ENCODE measurements around the gene PGAM1. TPM values are rescaled to one million over a fixed set of nuclear protein-coding genes. Genes with fewer than 3 reads are reported as not detected.

Gene PGAM1
- total RNA-seq, 1 donor from 2014 or later, result 706 TPM

GRCh38 chr10:97445357-97445721 lies 19.3 kb downstream of the PGAM1 start:
- Mint-ChIP-seq H3K27me3 (ENCODE audit: low read depth, unreplicated experiment) (no peaks in the 10 kb centered on the region), H3K4me1 (ENCODE audit: low read depth, unreplicated experiment) (peaks cover 23% of the 10 kb centered on the region), H3K27ac (ENCODE audit: unreplicated experiment) (peak overlapping the region; percentile 77), H3K9me3 (ENCODE audit: unreplicated experiment) (no peaks in the 10 kb centered on the region), H3K36me3 (ENCODE audit: low read depth, unreplicated experiment) (peaks cover 2% of the 10 kb centered on the region), H3K4me3 (ENCODE audit: unreplicated experiment) (peak overlapping the region; percentile 94)
- peak overlapping the region; percentile 92 for H2AFZ ChIP-seq (ENCODE audit: low read depth, low read length)
- peak overlapping the region; percentile 99 for H3K4me3 ChIP-seq (ENCODE audit: insufficient read depth, low read depth, low read length)
- H3K36me3 ChIP-seq (ENCODE audit: insufficient read depth, low read length), result peaks cover 14% of the 10 kb centered on the region
- DNase-seq (ENCODE audit: low read depth) (no peak), FAIRE-seq (no peak)
- H3K79me2 ChIP-seq (ENCODE audit: insufficient read depth, low read length), result peaks cover 64% of the 10 kb centered on the region
- H3K27ac ChIP-seq (ENCODE audit: low read depth, low read length), result peak overlapping the region; percentile 59
- H3K9me3 ChIP-seq (ENCODE audit: insufficient read depth, low read depth, low read length), result no peaks in the 10 kb centered on the region
- H3K4me1 ChIP-seq (ENCODE audit: insufficient read depth, low read length), result peaks cover 18% of the 10 kb centered on the region
- no peaks in the 10 kb centered on the region for H3K27me3 ChIP-seq (ENCODE audit: insufficient read depth, low read length)
- H4K20me1 ChIP-seq (ENCODE audit: insufficient read depth, low read length), result peaks cover 32% of the 10 kb centered on the region
- peak overlapping the region; percentile 92 for H3K4me2 ChIP-seq (ENCODE audit: low read length)
- H3K9ac ChIP-seq (ENCODE audit: low read length), result peak overlapping the region; percentile 94
- TF ChIP-seq EZH2 (IDR thresholded peaks at IDR 0.05; ENCODE audit: insufficient read depth, low read length) (no peak), CTCF (IDR thresholded peaks at IDR 0.05; ENCODE audit: insufficient read depth, low read depth, low read length) (no peak)

- Mint-ChIP-seq H3K27ac (ENCODE audit: unreplicated experiment) (peak within 1 kb of the TSS; percentile 77), H3K36me3 (ENCODE audit: low read depth, unreplicated experiment) (peaks cover 2% of the 10 kb centered on the region), H3K4me3 (ENCODE audit: unreplicated experiment) (peak within 1 kb of the TSS; percentile 94), H3K4me1 (ENCODE audit: low read depth, unreplicated experiment) (peaks cover 29% of the 10 kb centered on the region), H3K27me3 (ENCODE audit: low read depth, unreplicated experiment) (no peaks in the 10 kb centered on the region), H3K9me3 (ENCODE audit: unreplicated experiment) (no peaks in the 10 kb centered on the region)
- Histone ChIP-seq H3K9ac (ENCODE audit: low read length) (peak within 1 kb of the TSS; percentile 94), H3K79me2 (ENCODE audit: insufficient read depth, low read length) (peaks cover 70% of the 10 kb centered on the region), H3K9me3 (ENCODE audit: insufficient read depth, low read depth, low read length) (no peaks in the 10 kb centered on the region), H3K4me2 (ENCODE audit: low read length) (peak within 1 kb of the TSS; percentile 92), H3K36me3 (ENCODE audit: insufficient read depth, low read length) (peaks cover 11% of the 10 kb centered on the region), H3K27ac (ENCODE audit: low read depth, low read length) (peak within 1 kb of the TSS; percentile 59), H3K4me1 (ENCODE audit: insufficient read depth, low read length) (peaks cover 18% of the 10 kb centered on the region), H4K20me1 (ENCODE audit: insufficient read depth, low read length) (peaks cover 38% of the 10 kb centered on the region), H3K4me3 (ENCODE audit: insufficient read depth, low read depth, low read length) (peak within 1 kb of the TSS; percentile 99), H3K27me3 (ENCODE audit: insufficient read depth, low read length) (no peaks in the 10 kb centered on the region), H2AFZ (ENCODE audit: low read depth, low read length) (peak within 1 kb of the TSS; percentile 92)
- peak; percentile 64 for FAIRE-seq
- peak; percentile 96 for DNase-seq (ENCODE audit: low read depth)
- no peak for TF ChIP-seq EZH2 (IDR thresholded peaks at IDR 0.05; ENCODE audit: insufficient read depth, low read length)
- no peak for TF ChIP-seq CTCF (IDR thresholded peaks at IDR 0.05; ENCODE audit: insufficient read depth, low read depth, low read length)
Measured at GRCh38 chr10:97445722-97446639, 20.0 kb downstream of the PGAM1 start, which contains the start of the genes EXOSC1 and ZDHHC16. EXOSC1 (minus strand) TSS chr10:97446006; CDS start chr10:97445985, 21 bp downstream. ZDHHC16 (plus strand) TSS chr10:97446175; CDS start chr10:97451676, 5,501 bp downstream.
